ENCODE results near the gene HDAC4.

Gene HDAC4

DNA sequence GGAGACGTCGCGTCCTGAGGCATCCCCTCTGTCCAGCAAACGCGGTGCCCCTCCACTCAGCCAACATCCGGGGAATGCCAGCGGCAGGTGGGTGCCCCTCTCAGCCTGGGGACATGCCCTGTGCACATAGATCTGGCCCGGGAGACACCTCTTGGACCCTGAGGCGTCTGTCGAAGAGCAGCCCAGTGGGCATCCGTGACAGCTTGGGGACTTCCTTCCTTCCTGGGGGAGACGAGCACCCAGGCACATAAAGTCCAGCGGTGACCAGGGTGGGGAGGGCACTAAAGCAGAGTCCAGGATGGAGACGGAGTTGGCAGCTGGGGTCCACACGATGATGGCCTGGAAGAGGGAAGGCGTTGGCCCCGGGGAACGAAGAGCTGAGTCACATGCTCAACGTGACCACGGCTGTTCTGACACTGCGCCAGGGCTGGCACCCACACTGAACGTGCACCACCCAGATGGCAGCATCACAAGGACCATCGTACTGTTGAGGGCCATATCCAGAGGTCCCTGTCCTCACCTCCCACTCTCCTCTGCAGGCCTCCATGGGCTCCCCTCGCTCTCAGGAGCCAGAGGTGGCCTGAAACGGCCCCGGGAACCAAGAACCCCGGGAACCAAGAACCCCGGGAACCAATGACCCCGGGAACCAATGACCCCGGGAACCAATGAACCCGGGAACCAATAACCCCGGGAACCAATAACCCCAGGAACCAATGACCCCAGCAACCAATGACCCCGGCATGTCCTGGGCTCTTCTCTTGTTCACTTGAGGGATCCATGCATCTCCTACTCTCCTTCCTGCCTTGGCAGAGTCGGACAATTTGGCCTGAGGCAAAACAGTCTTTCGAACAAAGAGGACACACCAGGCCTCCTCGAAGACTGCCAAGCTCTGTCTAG, 22.6 kb downstream of the HDAC4 start:
- no peaks in the 10 kb centered on the region for H3K27me3 ChIP-seq (ENCODE audit: control insufficient read depth in 1 of 2, insufficient read depth in 2 of 2, low read length in 2 of 2)
- no peak overlapping the region for H3K27ac ChIP-seq (ENCODE audit: low read depth, low read length)
- no peaks in the 10 kb centered on the region for H3K36me3 ChIP-seq (ENCODE audit: insufficient read depth, low read length)
- no peak overlapping the region for H3K4me3 ChIP-seq (ENCODE audit: low read depth in 1 of 2, low read length in 2 of 2)
- H3K4me1 ChIP-seq (ENCODE audit: insufficient read depth, low read length), result peaks cover 23% of the 10 kb centered on the region
- no peaks in the 10 kb centered on the region for H3K9me3 ChIP-seq (ENCODE audit: low read length)
- H3K9ac ChIP-seq (ENCODE audit: low read length), result no peak overlapping the region

- Histone ChIP-seq H3K9ac (ENCODE audit: low read length) (no peak overlapping the region), H3K36me3 (ENCODE audit: insufficient read depth, low read length) (no peaks in the 10 kb centered on the region), H3K4me1 (ENCODE audit: insufficient read depth, low read length) (peaks cover 23% of the 10 kb centered on the region), H3K27ac (ENCODE audit: low read depth, low read length) (no peak overlapping the region), H3K4me3 (ENCODE audit: low read depth in 1 of 2, low read length in 2 of 2) (no peak overlapping the region), H3K27me3 (ENCODE audit: control insufficient read depth in 1 of 2, insufficient read depth in 2 of 2, low read length in 2 of 2) (no peaks in the 10 kb centered on the region), H3K9me3 (ENCODE audit: low read length) (no peaks in the 10 kb centered on the region)
Observed at GRCh38 chr2:239377591-239377990, 23.2 kb downstream of the HDAC4 start.

DNA sequence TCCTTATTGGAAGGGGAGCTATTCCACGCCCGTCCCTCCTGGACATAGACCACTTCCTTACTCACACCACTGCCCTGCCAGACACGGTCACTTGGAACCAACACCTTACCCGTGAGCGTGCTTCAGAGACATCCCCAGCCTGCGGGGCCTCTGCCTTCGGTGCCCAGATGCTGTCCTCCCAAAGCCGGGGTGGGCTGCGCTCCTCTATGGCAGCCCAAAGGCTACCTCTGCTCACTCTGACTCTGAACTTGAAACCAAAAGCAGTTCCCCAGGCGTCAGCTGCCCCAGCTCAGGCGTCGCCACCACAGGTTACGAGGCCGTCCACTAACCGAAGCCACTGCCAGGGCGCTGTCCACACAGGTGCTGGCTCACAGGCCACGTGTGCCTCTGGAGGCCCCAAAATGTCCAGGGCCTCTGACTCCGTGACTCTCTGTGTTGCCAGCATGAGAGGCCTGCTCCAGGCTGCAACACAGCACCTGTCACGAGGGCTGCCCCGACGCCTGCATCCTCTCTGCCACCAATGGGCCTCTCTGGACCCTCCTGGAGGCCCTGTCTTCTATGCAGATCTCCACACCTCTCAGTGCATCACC, 23.8 kb downstream of the HDAC4 start:
- no peak overlapping the region for H3K4me3 ChIP-seq (ENCODE audit: low read depth in 1 of 2, low read length in 2 of 2)
- H3K27me3 ChIP-seq (ENCODE audit: control insufficient read depth in 1 of 2, insufficient read depth in 2 of 2, low read length in 2 of 2), result no peaks in the 10 kb centered on the region
- no peak overlapping the region for H3K9ac ChIP-seq (ENCODE audit: low read length)
- no peaks in the 10 kb centered on the region for H3K9me3 ChIP-seq (ENCODE audit: low read length)
- H3K36me3 ChIP-seq (ENCODE audit: insufficient read depth, low read length), result no peaks in the 10 kb centered on the region
- peaks cover 28% of the 10 kb centered on the region for H3K4me1 ChIP-seq (ENCODE audit: insufficient read depth, low read length)
- H3K27ac ChIP-seq (ENCODE audit: low read depth, low read length), result no peak overlapping the region

GRCh38 chr2:239376351-239376750, 24.5 kb downstream of the HDAC4 start:
- Histone ChIP-seq H3K4me3 (ENCODE audit: low read depth in 1 of 2, low read length in 2 of 2) (no peak overlapping the region), H3K36me3 (ENCODE audit: insufficient read depth, low read length) (no peaks in the 10 kb centered on the region), H3K27ac (ENCODE audit: low read depth, low read length) (no peak overlapping the region), H3K4me1 (ENCODE audit: insufficient read depth, low read length) (peaks cover 22% of the 10 kb centered on the region), H3K9ac (ENCODE audit: low read length) (no peak overlapping the region), H3K27me3 (ENCODE audit: control insufficient read depth in 1 of 2, insufficient read depth in 2 of 2, low read length in 2 of 2) (no peaks in the 10 kb centered on the region), H3K9me3 (ENCODE audit: low read length) (no peaks in the 10 kb centered on the region)

GRCh38 chr2:239375278-239376061, 25.4 kb downstream of the HDAC4 start:
- H3K36me3 ChIP-seq (ENCODE audit: insufficient read depth, low read length), result no peaks in the 10 kb centered on the region
- no peak overlapping the region for H3K27ac ChIP-seq (ENCODE audit: low read depth, low read length)
- peaks cover 28% of the 10 kb centered on the region for H3K4me1 ChIP-seq (ENCODE audit: insufficient read depth, low read length)
- H3K9ac ChIP-seq (ENCODE audit: low read length), result no peak overlapping the region
- no peaks in the 10 kb centered on the region for H3K27me3 ChIP-seq (ENCODE audit: control insufficient read depth in 1 of 2, insufficient read depth in 2 of 2, low read length in 2 of 2)
- H3K9me3 ChIP-seq (ENCODE audit: low read length), result no peaks in the 10 kb centered on the region
- no peak overlapping the region for H3K4me3 ChIP-seq (ENCODE audit: low read depth in 1 of 2, low read length in 2 of 2)

DNA sequence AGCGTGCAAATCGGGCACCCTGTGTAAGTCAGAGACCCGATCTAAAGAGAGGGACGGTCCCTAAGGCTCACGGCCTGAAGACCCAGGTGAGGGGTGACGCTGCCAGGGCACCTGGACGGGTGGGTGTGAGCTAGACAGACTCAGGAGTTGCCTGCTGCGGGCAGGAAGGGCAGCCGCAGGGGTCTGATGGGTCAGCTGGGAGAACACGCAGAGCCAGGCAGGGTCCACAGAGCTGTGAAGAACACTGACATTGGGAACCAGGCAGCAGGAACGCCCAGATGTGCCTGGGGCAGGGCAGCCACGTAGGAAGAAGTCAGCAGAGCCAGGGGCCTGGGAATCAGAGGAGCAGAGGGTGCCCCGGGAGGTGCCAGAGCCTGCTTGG, 25.9 kb downstream of the HDAC4 start:
- Histone ChIP-seq H3K36me3 (ENCODE audit: insufficient read depth, low read length) (no peaks in the 10 kb centered on the region), H3K4me3 (ENCODE audit: low read depth in 1 of 2, low read length in 2 of 2) (no peak overlapping the region), H3K9me3 (ENCODE audit: low read length) (no peaks in the 10 kb centered on the region), H3K27me3 (ENCODE audit: control insufficient read depth in 1 of 2, insufficient read depth in 2 of 2, low read length in 2 of 2) (no peaks in the 10 kb centered on the region), H3K4me1 (ENCODE audit: insufficient read depth, low read length) (peaks cover 33% of the 10 kb centered on the region), H3K27ac (ENCODE audit: low read depth, low read length) (no peak overlapping the region), H3K9ac (ENCODE audit: low read length) (no peak overlapping the region)

- Histone ChIP-seq H3K4me1 (ENCODE audit: insufficient read depth, low read length) (peaks cover 33% of the 10 kb centered on the region), H3K9ac (ENCODE audit: low read length) (no peak overlapping the region), H3K9me3 (ENCODE audit: low read length) (no peaks in the 10 kb centered on the region), H3K4me3 (ENCODE audit: low read depth in 1 of 2, low read length in 2 of 2) (no peak overlapping the region), H3K36me3 (ENCODE audit: insufficient read depth, low read length) (no peaks in the 10 kb centered on the region), H3K27ac (ENCODE audit: low read depth, low read length) (no peak overlapping the region), H3K27me3 (ENCODE audit: control insufficient read depth in 1 of 2, insufficient read depth in 2 of 2, low read length in 2 of 2) (no peaks in the 10 kb centered on the region)
Observed at GRCh38 chr2:239372835-239373234, 28.0 kb downstream of the HDAC4 start.

- H3K4me1 ChIP-seq (ENCODE audit: insufficient read depth, low read length), result peaks cover 33% of the 10 kb centered on the region
- no peak overlapping the region for H3K9ac ChIP-seq (ENCODE audit: low read length)
- H3K36me3 ChIP-seq (ENCODE audit: insufficient read depth, low read length), result no peaks in the 10 kb centered on the region
- no peaks in the 10 kb centered on the region for H3K27me3 ChIP-seq (ENCODE audit: control insufficient read depth in 1 of 2, insufficient read depth in 2 of 2, low read length in 2 of 2)
- H3K4me3 ChIP-seq (ENCODE audit: low read depth in 1 of 2, low read length in 2 of 2), result no peak overlapping the region
- H3K9me3 ChIP-seq (ENCODE audit: low read length), result no peaks in the 10 kb centered on the region
- H3K27ac ChIP-seq (ENCODE audit: low read depth, low read length), result peak overlapping the region; percentile 22
Observed at GRCh38 chr2:239371726-239372686, 28.8 kb downstream of the HDAC4 start.

DNA sequence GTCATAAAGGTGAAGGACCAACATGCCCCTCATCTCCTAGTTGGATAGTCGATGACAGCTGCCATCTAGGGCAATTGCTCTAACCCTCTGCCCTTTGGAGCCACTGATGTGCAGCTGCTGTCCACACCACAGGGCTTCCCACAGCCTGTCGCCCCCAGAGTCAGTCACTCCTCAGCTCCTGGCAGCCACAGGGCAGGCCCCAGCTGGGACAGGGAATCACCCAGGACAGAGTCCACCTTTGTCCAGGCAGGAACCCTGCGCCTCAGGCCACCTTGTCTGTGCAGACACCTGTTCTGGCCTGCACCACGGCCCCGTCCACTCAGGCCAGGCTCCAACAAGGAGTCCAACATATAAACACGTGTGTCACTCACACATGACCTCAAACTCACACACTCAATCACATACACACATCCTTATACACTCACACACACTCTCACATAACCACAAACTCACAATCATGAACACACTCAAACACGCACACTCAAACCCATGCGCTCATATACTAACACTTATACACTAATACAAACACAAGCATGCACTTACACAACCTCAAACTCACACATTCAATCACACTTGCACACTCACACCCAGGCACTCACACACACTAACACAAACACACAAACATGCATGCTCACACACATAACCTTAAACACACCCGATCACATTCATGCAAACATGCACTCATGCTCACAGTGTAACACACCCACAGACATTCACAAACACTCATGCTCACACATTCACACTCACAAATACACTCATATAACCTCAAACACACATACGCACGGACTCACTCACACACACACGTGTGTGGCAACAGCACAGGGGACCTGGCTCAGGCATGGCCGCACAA, 29.7 kb downstream of the HDAC4 start:
- H3K4me3 ChIP-seq (ENCODE audit: low read depth in 1 of 2, low read length in 2 of 2), result no peak overlapping the region
- H3K4me1 ChIP-seq (ENCODE audit: insufficient read depth, low read length), result peaks cover 38% of the 10 kb centered on the region
- H3K9ac ChIP-seq (ENCODE audit: low read length), result no peak overlapping the region
- no peaks in the 10 kb centered on the region for H3K36me3 ChIP-seq (ENCODE audit: insufficient read depth, low read length)
- H3K27ac ChIP-seq (ENCODE audit: low read depth, low read length), result no peak overlapping the region
- H3K9me3 ChIP-seq (ENCODE audit: low read length), result no peaks in the 10 kb centered on the region
- H3K27me3 ChIP-seq (ENCODE audit: control insufficient read depth in 1 of 2, insufficient read depth in 2 of 2, low read length in 2 of 2), result no peaks in the 10 kb centered on the region

- Histone ChIP-seq H3K36me3 (ENCODE audit: insufficient read depth, low read length) (no peaks in the 10 kb centered on the region), H3K27ac (ENCODE audit: low read depth, low read length) (peak overlapping the region; percentile 57), H3K9me3 (ENCODE audit: low read length) (no peaks in the 10 kb centered on the region), H3K9ac (ENCODE audit: low read length) (no peak overlapping the region), H3K27me3 (ENCODE audit: control insufficient read depth in 1 of 2, insufficient read depth in 2 of 2, low read length in 2 of 2) (no peaks in the 10 kb centered on the region), H3K4me1 (ENCODE audit: insufficient read depth, low read length) (peaks cover 45% of the 10 kb centered on the region), H3K4me3 (ENCODE audit: low read depth in 1 of 2, low read length in 2 of 2) (no peak overlapping the region)
Observed at GRCh38 chr2:239370403-239370802, 30.4 kb downstream of the HDAC4 start.
